ENCODE data around the gene ZDHHC12.
"Not testable (repeated sequence)": the region's sequence is repeated elsewhere in the genome, so short reads cannot be mapped to it uniquely, and the experiment has no call there.

The ZDHHC12 gene

DNA sequence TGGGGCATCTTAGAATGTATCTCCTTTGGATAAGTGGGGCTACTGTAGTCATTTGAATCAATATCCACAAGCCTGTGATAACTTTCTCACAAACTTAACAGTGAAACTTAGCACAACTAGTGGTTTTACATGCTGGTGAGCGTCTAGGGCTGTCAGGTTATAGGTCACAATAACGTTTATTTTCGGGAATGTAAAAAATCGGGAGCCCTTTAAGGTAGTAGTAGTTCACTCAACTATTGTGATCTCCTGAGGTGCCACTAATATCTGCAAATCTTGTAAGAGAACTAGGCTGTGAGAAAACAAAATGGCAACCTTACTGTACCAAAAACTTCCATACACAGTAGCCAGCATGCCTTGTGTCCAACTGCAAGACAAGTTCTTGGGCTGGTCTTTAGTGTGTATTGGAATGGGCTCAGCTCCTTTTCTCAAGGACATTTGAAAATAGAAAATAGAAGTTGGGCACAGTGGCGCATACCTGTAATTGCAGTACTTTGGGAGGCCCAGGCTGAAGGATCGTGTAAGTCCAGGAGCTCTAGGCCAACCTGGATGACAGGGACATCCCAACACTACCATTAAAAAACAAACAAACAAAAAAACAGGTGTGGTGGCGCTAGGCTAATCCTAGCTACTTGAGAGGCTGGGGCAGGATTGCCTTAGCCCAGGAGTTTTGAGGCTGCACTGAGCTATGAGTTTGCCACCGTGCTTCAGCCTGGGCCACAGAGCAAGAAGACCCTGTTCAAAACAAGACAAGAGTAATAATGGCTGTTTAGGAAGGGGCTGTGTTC is 26.8 kb downstream of the ZDHHC12 start:
- DNase-seq (ENCODE audit: insufficient read length, low spot score), result no peak
- FAIRE-seq, result no peak
- no peak for TF ChIP-seq POLR2A (IDR thresholded peaks at IDR 0.05; ENCODE audit: low read depth, low read length)

DNA sequence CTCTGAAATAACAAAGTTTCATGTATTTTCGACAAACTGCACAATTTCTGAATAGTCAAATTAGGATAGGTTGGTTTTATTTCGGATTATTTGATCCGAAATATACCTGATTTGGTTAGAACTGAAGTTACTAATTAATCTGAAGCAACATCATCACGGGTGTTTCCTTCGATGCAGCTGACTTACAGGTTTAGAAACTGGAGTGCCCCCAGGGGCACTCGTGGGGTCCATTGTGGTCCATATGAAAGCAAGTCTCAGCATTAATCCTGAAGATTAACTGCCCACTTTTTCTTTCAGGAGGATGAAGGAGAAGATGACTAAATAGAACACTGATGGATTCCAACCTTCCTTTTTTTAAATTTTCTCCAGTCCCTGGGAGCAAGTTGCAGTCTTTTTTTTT is 29.6 kb downstream of the ZDHHC12 start:
- no peak for TF ChIP-seq POLR2A (IDR thresholded peaks at IDR 0.05; ENCODE audit: low read depth, low read length)
- FAIRE-seq (no peak), DNase-seq (ENCODE audit: insufficient read length, low spot score) (no peak)

DNA sequence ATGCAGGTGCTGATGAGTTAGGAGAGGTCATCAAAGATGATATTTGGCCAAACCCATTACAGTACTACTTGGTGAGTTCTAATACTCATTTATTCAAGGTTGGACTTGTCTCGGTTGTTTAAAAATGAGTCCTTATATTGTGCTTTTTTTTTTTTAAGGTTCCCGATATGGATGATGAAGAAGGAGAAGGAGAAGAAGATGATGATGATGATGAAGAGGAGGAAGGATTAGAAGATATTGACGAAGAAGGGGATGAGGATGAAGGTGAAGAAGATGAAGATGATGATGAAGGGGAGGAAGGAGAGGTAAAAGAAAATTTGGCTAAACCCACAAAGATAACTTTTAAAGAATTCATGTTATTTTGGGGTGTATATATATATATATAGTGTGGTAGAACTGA is 30.2 kb downstream of the ZDHHC12 start:
- not testable (repeated sequence) for FAIRE-seq; DNase-seq (ENCODE audit: insufficient read length, low spot score)

DNA sequence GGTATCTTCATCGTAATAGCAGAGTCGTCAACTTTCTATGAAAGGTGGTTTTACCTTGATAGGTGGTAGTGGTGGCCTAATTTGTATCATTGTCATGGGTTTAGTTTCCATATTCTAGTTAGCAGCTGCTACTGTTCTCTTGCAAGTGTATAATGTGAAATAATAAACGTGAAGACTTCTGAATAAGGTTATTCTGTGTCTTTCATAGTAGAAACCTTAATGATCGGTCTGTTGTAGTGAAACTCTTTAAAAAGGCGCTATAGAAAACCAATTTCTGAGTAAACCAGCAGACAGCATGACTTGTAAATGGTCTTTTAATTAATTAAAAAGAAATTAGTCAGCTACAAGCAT is 33.3 kb downstream of the ZDHHC12 start:
- DNase-seq (ENCODE audit: insufficient read length, low spot score), result no peak
- TF ChIP-seq POLR2A (IDR thresholded peaks at IDR 0.05; ENCODE audit: low read depth, low read length), result no peak
- FAIRE-seq, result peak; percentile 6

DNA sequence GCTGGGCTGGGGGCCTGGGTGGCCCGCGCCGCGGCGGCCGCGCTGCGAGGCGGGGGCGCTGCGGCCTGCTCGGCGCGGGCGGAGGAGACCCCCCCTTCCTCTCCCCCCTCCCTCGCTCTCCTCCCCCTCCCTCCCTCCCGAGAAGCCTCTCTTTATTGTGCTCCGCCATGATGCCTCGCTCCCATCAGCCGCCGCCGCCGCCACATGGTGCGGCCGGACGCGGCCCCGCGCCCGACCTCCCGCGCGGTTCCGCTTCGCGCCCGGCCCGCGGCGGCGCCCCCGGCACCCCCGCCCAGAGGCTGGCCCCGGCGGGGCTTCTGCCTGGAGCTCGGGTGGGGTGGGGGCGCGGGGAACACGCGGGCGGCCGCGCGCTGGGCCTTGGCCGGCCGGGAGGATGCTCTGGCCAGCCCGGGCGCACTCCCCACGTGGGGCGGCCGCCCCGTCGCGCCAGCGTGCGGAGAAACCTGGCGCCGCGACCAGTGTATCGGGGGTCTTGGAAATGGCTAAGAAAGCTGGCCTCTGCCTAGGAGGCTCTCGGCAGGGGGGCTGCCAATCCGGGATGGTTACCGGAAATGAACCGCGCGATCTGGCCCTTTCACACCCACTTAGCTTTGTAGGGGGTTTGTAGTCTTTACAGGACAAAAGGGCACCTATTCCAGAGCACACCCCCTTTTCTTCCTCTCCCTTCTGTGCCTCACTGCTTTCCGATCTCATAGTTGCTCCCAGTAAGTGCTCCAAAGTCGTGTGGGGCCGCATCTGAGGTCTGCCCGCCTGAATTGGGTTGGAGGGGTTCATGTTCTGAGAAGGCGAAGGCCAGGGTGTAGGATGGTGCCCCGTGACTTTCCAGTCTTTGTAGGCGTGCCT is 33.9 kb downstream of the ZDHHC12 start:
- peak; percentile 7; the same call in 1 of the 2 replicates for TF ChIP-seq POLR2A (IDR thresholded peaks at IDR 0.05; ENCODE audit: low read depth, low read length)
- no peak for FAIRE-seq
- peak; percentile 77 for DNase-seq (ENCODE audit: insufficient read length, low spot score)

DNA sequence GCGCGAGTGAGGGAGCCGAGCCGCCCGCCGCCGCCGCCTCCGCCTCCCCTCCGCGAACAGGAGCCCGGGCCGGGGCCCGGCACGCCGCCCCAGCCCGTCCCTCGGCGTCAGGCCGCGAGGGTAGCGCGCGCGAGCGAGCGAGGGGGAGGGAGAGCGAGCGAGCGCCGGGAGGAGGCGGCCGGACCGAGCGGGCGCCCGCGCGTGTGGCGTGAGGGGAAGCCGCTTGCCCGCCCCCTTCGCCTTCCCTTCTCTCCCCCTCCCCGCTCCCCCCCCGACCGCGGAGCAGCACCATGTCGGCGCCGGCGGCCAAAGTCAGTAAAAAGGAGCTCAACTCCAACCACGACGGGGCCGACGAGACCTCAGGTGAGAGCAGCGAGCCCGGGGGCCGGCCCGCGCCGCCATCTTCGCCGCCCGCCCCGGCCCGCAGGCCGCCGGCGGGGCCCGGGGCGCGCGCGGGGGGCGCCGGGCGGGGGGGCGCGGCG is 34.6 kb downstream of the ZDHHC12 start:
- TF ChIP-seq POLR2A (IDR thresholded peaks at IDR 0.05; ENCODE audit: low read depth, low read length), result no peak
- FAIRE-seq (no peak), DNase-seq (ENCODE audit: insufficient read length, low spot score) (no peak)

DNA sequence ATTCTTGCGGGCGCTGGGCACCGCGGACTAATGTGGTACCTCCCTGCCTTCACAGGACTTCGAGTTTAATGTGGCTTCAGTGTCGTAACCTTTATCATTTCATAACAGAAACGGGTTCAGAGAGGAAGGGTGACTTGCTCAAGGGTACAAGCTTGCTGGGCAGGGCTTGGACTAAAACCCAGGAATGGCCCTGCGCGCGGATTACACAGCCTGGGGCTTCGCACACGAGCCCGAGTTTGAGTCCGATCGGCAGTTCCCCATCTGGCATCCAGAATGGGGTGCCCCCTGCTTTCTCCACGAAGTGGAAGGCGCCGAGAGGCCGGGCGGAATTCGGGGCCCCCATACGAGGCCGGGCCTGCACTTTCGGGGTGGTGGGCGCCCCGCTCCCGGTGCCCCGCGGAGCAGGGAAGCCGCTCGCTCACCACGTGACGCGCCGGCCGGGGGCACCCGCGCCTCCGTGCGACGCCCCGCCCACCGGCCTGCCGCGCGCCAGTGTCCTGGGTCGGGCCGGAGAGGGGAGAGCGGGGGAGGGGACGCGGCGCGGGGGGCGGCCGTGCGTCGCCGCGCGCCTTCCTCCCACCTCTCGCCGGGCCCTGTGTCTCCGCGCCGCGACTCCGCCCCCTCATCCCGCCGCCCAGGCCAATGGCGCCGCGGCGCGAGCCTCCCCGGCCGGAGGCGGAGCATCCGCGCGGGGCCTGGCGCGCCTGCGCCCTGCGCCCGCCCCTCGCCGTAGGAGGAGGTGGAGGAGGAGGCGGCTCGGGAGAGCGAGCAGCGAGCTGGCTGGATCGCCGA is 35.2 kb downstream of the ZDHHC12 start, which contains the start of gene SET:
Gene SET, plus strand, starts transcription at position 722 of the 792 bp plus-strand sequence. CDS start 361 bp downstream, outside the sequence.
- no peak for FAIRE-seq
- peak; percentile 91 for TF ChIP-seq POLR2A (IDR thresholded peaks at IDR 0.05; ENCODE audit: low read depth, low read length)

DNA sequence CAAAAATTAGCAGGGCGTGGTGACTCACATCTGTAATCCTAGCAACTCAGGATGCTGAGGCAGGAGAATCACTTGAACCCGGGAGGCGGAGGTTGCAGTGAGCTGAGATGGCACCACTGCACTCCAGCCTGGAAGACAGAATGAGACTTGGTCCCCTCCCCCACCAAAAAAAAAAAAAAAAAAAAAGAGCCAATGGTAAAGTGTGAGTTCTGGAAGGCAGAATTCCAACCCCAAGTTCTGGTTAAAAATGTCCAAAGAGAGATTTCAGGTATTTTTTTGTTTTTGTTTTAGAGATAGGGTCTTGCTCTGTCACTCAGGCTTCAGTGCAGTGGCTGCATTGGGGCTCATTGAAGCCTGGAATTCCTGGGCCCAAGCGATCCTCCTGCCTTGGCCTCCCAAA is 36.5 kb downstream of the ZDHHC12 start:
- FAIRE-seq, result no peak
- TF ChIP-seq POLR2A (IDR thresholded peaks at IDR 0.05; ENCODE audit: low read depth, low read length), result no peak
- no peak for DNase-seq (ENCODE audit: insufficient read length, low spot score)

More for the DNA sequence above, 35.2 kb downstream of the ZDHHC12 start, which contains the start of gene SET:
- peak; percentile 100 for DNase-seq (ENCODE audit: insufficient read length, low spot score)

DNA sequence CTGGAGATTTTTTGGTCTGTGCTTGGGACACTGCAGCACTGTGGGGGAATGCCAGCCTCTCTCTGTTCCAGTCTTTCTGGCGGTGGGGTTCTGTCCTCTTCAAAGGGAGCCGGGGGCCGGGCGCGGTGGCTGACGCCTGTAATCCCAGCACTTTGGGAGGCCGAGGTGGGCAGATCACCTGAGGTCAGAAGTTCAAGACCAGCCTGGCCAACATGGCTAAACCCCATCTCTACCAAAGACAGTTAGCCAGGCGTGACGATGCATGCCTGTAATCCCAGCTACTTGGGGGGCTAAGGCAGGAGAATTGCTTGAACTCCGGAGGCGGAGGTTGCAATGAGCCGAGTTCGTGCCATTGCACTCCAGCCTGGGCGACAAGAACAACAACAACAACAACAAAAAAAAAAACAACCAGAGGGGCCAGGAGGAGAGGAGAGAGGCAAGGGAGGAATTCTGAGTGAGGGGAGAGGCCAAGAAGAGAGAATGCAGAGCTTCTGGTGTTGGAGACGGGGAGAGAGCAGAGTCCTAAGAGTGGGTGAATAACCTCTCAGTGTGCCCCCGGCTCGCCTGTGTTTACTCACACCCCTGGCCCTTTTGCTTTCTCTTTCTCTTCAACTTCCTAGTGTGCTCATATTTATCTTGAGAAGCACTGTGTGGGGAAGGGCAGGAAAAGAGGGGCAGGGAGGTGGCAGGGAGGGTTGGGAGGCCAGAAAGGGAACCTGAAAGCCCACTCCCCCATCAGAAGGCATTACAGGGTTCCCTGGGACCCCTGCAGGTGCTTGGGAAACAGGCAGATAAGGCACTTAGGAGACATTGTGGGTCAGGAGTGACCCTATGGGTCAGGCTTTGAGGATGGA is 38.1 kb downstream of the ZDHHC12 start:
- no peak for DNase-seq (ENCODE audit: insufficient read length, low spot score)
- TF ChIP-seq POLR2A (IDR thresholded peaks at IDR 0.05; ENCODE audit: low read depth, low read length), result no peak
- FAIRE-seq, result no peak

DNA sequence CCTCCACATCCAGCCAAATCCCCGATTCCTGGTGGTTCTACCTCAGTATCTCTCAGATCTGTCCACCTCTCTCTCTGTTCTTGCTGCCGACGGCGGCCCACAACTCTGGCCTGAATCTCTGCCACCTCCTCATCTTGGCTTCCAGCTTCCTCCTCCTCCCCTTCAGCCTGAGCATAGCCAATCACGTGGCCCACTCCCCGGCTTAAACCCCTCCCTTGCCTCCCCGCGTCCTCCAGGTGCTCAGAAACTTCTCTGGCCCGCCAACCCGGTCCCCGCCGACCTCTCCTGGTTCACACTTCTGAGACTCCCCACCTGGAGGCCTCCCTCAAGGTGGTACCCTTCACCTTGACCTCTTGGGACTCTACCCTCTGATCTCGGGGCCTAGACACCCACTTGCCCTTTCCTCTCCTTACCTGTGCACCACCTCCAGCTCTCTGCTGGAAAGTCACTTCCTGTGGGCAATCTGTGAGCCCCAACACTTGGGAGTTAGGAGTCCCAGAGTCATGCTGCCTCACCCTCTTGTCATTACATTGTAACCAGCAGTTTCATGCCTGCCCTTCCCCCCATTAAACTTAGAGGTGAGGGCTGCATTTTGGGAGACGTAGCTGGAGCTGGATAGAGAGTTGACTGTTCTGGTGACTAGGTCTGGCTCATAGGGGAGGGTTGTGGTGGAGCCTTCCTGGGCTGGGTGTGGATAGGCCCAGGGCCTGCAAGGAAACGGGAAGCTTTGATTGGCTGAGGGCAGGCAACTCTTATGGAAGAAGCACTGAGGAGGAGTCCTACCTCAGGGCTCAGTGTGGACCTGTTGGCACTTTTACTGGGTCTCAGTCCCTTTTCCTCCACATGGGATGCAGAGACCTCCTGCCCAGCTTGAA is 39.4 kb downstream of the ZDHHC12 start:
- DNase-seq (ENCODE audit: insufficient read length, low spot score) (peak; percentile 98), FAIRE-seq (peak; percentile 62)
- peak; percentile 79 for TF ChIP-seq POLR2A (IDR thresholded peaks at IDR 0.05; ENCODE audit: low read depth, low read length)

DNA sequence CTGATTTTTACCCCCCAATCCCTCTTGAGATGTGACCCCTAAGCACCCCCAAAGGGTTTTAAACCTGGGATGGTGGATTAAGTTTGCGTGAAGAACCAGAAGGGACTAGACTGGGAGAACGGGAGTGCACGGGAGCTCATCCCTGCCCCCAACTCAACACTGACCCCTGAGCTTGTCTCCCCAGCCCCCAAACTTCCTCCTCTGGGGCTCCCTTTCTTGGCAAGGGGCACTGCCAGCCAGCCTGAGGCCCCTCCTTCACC is 39.9 kb downstream of the ZDHHC12 start:
- peak; percentile 14 for DNase-seq (ENCODE audit: insufficient read length, low spot score)
- no peak for TF ChIP-seq POLR2A (IDR thresholded peaks at IDR 0.05; ENCODE audit: low read depth, low read length)
- FAIRE-seq, result no peak

DNA sequence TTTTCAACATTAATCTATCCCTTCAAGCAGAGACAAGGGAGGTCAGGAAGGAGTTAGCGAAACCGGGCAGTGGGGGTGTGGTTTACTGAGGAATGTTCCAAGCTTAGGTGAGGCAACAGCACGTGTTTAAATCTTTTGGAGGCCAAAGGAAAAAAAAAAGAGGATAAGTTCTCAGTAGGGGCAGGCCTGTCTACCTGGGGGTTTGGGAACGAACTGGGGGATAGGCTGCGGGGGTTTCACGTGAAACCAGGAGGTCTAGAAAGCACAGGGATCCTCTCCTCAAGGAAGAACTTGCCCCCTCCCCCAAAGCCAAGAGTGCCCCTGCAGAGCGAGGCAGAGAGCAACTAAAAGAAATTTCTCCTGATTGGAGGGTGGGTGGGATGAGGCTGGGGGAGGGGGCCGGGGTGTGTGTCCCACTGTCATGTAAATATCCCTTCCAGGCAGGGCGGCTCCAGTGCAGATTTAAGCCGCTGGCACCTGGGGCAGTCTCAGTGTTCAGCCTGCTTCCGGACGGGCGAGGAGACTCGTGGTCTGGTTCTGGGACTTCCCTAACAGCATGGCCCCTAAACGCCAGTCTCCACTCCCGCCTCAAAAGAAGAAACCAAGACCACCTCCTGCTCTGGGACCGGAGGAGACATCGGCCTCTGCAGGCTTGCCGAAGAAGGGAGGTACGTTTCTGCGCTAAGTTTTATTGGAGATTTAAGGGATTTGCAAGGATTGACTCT is 40.4 kb downstream of the ZDHHC12 start:
- DNase-seq (ENCODE audit: insufficient read length, low spot score) (peak; percentile 17), FAIRE-seq (no peak)
- no peak for TF ChIP-seq POLR2A (IDR thresholded peaks at IDR 0.05; ENCODE audit: low read depth, low read length)

Measured in H54 (cell line).